ENCODE data around the gene AQP10. TPM values are rescaled to one million over a fixed set of nuclear protein-coding genes. Genes with fewer than 3 reads are reported as not detected.
"Not testable (repeated sequence)": the region's sequence is repeated elsewhere in the genome, so short reads cannot be mapped to it uniquely, and the experiment has no call there.

The AQP10 gene
- polyA plus RNA-seq, 1 experiment, result not detected

DNA sequence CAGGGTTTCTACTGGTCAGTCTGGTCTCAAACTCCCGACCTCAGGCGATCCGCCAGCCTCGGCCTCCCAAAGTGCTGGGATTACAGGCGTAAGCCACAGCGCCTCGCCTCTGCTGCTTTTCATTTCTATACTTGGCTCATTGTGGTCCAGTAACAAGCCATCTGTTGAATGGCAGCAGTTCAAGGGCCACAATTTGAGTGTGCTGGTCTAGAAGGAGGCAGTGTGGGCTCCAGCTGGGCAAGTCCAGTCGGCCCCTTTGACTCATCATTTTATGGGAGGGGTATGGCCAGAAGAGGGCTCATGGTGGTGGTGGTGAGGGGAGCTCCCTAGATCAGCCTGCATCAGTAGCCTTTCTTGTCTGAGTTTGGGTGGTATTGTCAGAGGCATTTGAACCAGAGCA is 37.6 kb downstream of the AQP10 start:
- no peak for DNase-seq (ENCODE audit: low read depth, low spot score)
- ChIA-PET POLR2A (no interaction called here), CTCF (interaction anchor here (3.6 kb wide), 1 partner anchor 23 kb away, joined by 12 read pairs; no protein-coding TSS in a partner anchor)
- H3K9me3 ChIP-seq (ENCODE audit: control insufficient read depth, insufficient read depth, low read length), result 0 out of 2 replicates have a peak, but pooled peaks cover 5% of the 10 kb centered on the region
- no peak overlapping the region for H3K4me3 ChIP-seq (ENCODE audit: low read depth, low read length)
- TF ChIP-seq CTCF (IDR thresholded peaks at IDR 0.05; ENCODE audit: low read depth, low read length), result no peak
- no peak overlapping the region for H3K27ac ChIP-seq (ENCODE audit: low read depth, low read length)
- H3K27me3 ChIP-seq (ENCODE audit: control insufficient read depth, insufficient read depth, low read length), result peaks cover 8% of the 10 kb centered on the region

GRCh38 chr1:154360288-154360687 is 39.4 kb downstream of the AQP10 start:
- ChIA-PET POLR2A (no interaction called here), CTCF (interaction anchor here (1.3 to 1.6 kb wide), 2 partner anchors 24 to 26 kb away, joined by 11 read pairs; no protein-coding TSS in a partner anchor)
- no peak for TF ChIP-seq CTCF (IDR thresholded peaks at IDR 0.05; ENCODE audit: low read depth, low read length)
- DNase-seq (ENCODE audit: low read depth, low spot score), result no peak
- H3K27me3 ChIP-seq (ENCODE audit: control insufficient read depth, insufficient read depth, low read length), result peaks cover 8% of the 10 kb centered on the region
- 0 out of 2 replicates have a peak, but pooled peaks cover 5% of the 10 kb centered on the region for H3K9me3 ChIP-seq (ENCODE audit: control insufficient read depth, insufficient read depth, low read length)
- no peak overlapping the region for H3K27ac ChIP-seq (ENCODE audit: low read depth, low read length)
- no peak overlapping the region for H3K4me3 ChIP-seq (ENCODE audit: low read depth, low read length)

- H3K27me3 ChIP-seq (ENCODE audit: control insufficient read depth, insufficient read depth, low read length); POLR2A ChIA-PET; DNase-seq (ENCODE audit: low read depth, low spot score); H3K4me3 ChIP-seq (ENCODE audit: low read depth, low read length); H3K9me3 ChIP-seq (ENCODE audit: control insufficient read depth, insufficient read depth, low read length); H3K27ac ChIP-seq (ENCODE audit: low read depth, low read length): not testable (repeated sequence)
- CTCF ChIA-PET, result interaction anchor here (0.9 to 1.6 kb wide), 5 partner anchors 8 to 35 kb away, joined by 3 to 11 read pairs (median 5); no protein-coding TSS in a partner anchor
These were observed 40.0 kb downstream of the AQP10 start for GRCh38 chr1:154360881-154361280.

GRCh38 chr1:154361357-154361756 is 40.5 kb downstream of the AQP10 start:
- CTCF ChIA-PET, result interaction anchor here (0.9 to 1.6 kb wide), 5 partner anchors 9 to 35 kb away, joined by 3 to 11 read pairs (median 5); no protein-coding TSS in a partner anchor
- POLR2A ChIA-PET, result no interaction called here
- Histone ChIP-seq H3K27ac (ENCODE audit: low read depth, low read length) (peak overlapping the region; percentile 24), H3K4me3 (ENCODE audit: low read depth, low read length) (no peak overlapping the region), H3K9me3 (ENCODE audit: control insufficient read depth, insufficient read depth, low read length) (0 out of 2 replicates have a peak, but pooled peaks cover 5% of the 10 kb centered on the region), H3K27me3 (ENCODE audit: control insufficient read depth, insufficient read depth, low read length) (peaks cover 6% of the 10 kb centered on the region)
- no peak for DNase-seq (ENCODE audit: low read depth, low spot score)
- TF ChIP-seq CTCF (IDR thresholded peaks at IDR 0.05; ENCODE audit: low read depth, low read length), result no peak

- Histone ChIP-seq H3K27ac (ENCODE audit: low read depth, low read length) (no peak overlapping the region), H3K27me3 (ENCODE audit: control insufficient read depth, insufficient read depth, low read length) (no peaks in the 10 kb centered on the region), H3K9me3 (ENCODE audit: control insufficient read depth, insufficient read depth, low read length) (no peaks in the 10 kb centered on the region; the same call in 1 of the 2 replicates), H3K4me3 (ENCODE audit: low read depth, low read length) (no peak overlapping the region)
- DNase-seq (ENCODE audit: low read depth, low spot score), result no peak
- no peak for TF ChIP-seq CTCF (IDR thresholded peaks at IDR 0.05; ENCODE audit: low read depth, low read length)
- ChIA-PET POLR2A (no interaction called here), CTCF (no interaction called here)
These were observed 50.5 kb downstream of the AQP10 start for GRCh38 chr1:154371436-154371835.

DNA sequence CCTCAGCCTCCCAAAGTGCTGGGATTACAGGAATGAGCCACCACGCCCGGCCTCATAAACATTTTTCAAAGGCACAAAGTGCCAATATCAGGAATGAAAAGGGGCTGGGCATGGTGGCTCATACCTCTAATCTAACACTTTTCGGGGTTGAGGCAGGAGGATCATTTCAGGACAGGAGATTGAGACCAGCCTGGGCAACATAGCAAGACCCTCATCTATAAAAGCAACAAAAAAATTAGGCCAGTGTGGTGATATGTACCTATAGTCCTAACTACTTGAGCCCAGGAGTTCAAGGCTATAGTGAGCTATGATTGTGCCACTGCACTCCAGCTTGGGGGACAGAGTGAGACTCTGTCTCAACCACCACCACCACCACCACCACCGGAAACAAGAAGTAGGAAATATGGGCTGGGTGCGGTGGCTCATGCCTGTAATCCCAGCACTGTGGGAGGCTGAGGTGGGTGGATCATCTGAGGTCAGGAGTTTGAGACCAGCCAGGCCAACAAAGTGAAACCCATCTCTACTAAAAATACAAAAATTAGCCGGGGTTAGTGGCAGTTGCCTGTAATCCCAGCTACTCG is 53.0 kb downstream of the AQP10 start:
- DNase-seq (ENCODE audit: low read depth, low spot score); H3K9me3 ChIP-seq (ENCODE audit: control insufficient read depth, insufficient read depth, low read length); H3K27me3 ChIP-seq (ENCODE audit: control insufficient read depth, insufficient read depth, low read length); H3K4me3 ChIP-seq (ENCODE audit: low read depth, low read length); POLR2A ChIA-PET; H3K27ac ChIP-seq (ENCODE audit: low read depth, low read length): not testable (repeated sequence)
- CTCF ChIA-PET, result interaction anchor here (2.3 kb wide), 1 partner anchor 39 kb away, joined by 10 read pairs; no protein-coding TSS in a partner anchor
